Epithelial cell of prostate (primary cell): ENCODE measurements around the gene ACACA.

Experiments
- DNase-seq: peaks from one replicate; pipeline ENCODE4 v3.0.0-alpha.2; 2011; ENCODE audit warnings: low read depth, low spot score
- H3K27ac ChIP-seq: fragments of 450-650 bp; 2 replicates; pipeline ENCODE4 v1.5.1; 2017; ENCODE audit warnings: mild to moderate bottlenecking

ACACA gene

DNA sequence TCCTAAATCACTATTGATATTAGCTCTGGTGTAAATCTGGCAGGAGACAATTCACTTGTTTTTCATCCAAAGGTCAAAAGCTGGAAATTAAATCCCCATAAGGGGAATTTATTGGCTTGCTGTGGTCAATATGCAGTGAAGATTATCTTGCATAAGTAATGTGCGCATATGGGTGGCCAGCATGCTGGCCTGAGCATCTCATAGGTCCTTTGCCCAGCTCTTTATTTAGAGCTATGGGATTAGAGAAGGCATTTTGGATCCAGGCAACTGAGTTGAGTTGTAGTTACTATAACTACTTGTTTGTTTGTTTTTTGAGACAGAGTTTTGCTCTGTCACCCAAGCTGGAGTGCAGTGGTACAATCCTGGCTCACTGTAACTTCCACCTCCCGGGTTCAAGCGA, 347.1 kb downstream of the ACACA start:
- no peak for DNase-seq
- no peak overlapping the region for H3K27ac ChIP-seq

DNA sequence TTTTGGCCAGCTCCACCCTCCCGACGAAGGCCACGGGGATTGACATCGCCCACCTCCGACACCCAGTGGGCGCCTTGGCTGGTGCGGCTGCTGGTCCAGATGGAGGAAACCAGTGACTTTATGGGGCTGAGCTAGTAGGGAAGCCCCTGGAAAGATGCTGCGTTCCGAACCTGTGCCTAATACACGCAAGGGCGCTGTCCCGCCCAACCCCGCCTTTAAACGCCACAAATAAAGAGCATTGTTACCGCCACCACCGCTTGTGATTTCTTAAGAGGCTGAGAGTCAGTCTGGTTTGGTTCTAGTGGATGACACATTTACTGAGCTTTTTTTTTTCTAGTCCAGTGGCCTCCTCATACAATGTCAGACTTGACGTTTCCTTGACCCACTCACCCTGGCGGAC, 350.0 kb downstream of the ACACA start:
- DNase-seq = no peak
- H3K27ac ChIP-seq = no peak overlapping the region

DNA sequence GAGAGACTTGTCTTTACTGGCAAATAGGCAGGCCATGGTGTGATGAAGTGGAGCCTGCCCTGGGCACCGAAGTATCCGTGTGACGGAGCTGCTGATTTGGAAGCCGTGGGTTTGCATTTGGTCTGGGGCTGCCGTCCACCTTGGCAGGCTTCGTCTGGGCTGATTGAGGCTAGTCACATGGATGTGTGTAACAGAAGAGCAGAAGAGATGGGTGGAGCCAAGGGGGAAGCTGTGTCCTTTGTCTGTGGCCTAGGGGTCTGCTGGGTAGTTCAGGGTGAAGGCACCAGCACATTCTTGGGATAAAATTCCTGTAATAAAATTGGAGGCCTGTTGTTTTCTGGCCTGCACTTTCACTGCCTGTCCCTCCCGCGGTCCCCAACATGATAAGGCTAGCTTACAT, 351.7 kb downstream of the ACACA start:
- H3K27ac ChIP-seq = no peak overlapping the region
- DNase-seq = no peak

DNA sequence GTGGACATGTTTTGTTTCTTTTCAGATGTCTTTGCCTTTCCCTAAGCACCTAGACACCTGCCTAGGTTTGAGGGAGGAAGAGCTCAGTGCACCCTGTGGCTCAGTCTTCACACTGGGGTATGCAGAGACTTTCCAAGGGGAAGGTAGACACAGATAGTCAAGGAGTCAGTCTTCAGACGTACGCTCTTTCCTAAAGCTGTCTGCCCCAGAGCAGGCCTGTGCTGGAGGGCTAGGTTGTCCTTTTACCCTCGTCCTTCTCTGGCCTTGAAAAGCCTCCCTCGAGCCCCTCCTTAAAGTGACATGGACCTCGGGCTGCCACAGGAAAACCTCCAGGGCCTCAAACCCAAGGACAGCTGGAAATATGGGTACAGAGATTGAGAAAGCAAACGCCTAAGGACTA, 354.2 kb downstream of the ACACA start:
- DNase-seq = no peak
- H3K27ac ChIP-seq = no peak overlapping the region

DNA sequence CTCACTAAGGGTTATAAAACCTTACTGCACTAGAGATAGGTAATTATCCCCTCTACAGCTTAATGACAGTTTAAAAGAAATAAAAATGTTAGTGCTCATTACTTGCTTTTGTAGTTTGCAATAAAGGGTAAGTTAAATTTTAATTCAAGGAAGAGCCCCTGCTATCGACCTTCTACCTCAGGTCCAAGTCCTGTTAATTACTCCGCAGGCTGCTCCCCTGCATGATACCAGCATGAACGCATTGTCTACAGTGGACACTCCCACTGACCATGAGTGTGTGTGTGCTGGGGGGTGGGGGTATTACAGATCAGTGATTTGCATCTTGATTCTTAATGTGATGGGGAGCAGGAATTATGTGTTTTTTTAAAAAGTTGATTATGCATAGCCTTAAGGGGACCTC, 354.8 kb downstream of the ACACA start:
- H3K27ac ChIP-seq = no peak overlapping the region
- no peak for DNase-seq

DNA sequence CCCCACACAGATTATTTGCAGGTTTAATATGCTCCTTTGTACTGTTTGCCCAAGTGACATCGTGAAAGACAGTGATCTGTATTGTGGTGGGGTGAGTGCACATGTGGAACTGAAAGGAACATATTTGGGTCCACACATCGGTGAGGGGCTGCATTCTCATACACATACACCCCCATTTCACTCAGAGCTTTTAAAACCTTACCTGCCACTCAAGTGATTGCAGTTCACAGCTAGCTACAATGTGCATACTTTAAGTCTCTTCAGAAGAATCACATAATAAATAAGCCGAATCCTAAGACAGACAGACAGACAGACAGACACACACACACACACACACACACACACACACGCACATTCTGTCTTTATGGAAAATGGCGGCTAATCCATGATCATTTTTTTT, 355.3 kb downstream of the ACACA start:
- DNase-seq = no peak
- no peak overlapping the region for H3K27ac ChIP-seq

DNA sequence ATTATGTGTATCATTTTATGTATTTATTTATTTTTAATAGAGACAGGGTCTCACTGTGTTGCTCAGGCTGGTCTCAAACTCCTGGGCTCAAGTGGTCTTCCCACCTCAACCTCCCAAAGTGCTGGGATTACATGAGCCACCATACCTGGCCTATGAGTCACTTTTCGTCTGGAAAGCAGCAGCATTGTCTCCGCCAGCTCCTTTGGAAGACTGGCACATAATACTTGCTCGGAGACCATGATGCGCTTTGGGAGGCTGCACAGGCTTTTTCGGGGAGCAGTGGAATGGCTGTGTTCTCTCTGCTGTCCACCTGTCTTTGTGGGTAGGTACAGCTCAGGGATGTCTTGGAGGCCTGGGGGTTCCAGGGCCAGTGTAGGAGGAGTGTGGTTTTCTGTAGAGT, 355.7 kb downstream of the ACACA start:
- DNase-seq = no peak
- H3K27ac ChIP-seq = no peak overlapping the region

DNA sequence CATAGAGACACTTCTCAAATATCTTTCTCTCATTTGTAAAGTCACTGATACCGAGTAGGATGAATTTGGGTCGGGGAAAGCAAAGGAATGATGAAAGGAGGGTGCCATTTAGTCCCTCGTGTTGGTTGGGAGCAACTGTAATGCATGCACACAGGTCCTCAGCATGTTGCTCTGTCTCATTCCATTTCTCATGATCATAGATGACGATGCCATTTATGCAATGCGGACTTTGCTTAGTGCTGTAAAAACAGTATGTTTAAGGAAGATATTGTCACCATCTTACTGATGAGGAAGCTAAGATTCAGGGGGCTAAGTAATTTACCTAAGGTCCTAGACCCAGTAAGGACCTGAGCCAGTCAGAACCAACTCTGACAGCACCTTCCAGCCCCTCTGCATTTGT, 357.8 kb downstream of the ACACA start:
- no peak overlapping the region for H3K27ac ChIP-seq
- DNase-seq = no peak

DNA sequence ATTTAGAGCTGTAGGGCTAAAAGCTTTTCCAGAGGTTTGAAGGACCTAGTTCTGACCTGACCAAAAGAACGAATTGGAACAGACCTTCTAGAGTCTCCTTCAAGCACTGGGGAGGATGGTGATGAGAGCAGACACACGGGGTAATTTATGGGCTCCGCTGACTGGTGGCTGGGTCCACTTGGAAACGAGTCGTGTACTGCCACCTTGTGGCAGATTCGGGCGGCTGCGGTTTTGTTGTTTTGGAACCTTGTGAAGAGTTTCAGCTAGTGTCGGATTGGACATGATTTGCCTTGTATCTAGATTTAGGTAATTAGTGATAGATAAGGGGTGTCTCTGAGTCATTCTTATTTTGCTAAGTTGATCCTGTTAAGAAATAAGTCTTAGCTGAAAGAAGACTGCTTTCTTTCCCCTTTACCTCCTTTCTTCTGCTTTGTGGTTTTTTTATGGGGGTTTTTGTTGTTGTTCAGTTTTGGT, 359.0 kb downstream of the ACACA start:
- H3K27ac ChIP-seq = no peak overlapping the region
- peak; percentile 12 for DNase-seq

DNA sequence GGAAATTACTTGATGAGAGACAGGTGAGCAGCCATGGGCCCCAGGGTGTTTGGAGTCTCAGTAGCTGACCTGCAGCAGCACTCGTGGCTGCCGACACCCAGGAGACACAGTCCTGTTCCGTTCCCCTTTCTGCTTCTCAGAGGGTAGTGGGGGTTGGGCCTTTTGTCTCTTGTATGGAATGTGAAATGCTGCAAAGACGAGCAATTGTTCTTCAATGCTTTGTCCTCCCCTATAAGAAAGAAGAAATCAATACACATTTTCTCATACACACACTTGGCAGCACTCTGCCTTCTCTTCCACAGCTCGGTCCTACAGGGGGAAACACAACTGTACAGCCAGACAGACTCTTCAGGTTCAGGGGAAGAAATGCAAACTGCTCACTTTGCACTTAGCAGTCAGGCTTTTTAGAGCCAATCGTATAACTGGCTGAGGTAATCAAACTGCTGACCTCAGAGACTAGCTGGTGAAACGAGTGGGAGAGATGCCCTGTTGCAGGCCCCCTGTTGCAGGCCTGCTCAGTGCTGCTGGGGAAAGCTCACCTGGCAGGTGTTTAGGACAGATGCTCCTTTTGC, 361.2 kb downstream of the ACACA start:
- DNase-seq = no peak

DNA sequence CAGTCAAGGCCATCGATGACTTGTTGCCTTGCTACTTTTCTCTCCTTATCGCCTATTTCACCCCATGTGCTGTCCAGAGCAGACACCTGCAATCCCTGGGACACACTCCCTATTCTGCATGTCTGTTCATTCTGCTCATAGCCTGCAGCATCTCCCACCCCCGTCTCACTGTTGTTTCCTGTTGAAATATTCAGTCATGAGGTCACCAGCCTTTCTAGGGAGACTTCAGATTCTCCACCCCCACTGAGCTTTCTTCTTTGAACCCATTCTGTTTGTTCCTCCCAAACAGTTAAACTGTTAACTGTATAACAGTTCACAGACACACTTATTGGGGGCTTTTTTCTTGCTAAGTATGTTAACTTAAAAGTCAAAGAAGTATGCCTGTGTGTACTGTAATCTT, 363.4 kb downstream of the ACACA start:
- DNase-seq = no peak
- H3K27ac ChIP-seq = no peak overlapping the region

More for the DNA sequence above, 361.2 kb downstream of the ACACA start:
- no peak overlapping the region for H3K27ac ChIP-seq

DNA sequence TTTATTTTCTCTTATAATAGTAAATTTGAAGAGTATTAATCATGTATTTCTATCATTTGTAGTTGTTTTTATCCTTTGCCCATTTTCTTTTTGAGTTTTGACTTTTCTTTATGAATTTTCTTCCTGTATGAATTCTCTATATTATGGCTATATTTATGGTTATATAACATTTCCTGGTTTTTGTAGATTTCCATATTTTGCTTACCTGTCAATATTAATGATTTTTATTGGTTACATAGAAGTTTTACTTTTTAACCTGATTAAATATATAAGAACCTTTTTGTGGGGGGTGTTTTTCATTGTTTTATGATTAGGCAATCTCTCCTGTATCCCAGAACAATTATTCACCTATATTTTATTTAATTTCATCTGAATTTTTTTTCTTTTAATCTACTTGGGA, 364.7 kb downstream of the ACACA start:
- no peak overlapping the region for H3K27ac ChIP-seq
- DNase-seq = no peak

DNA sequence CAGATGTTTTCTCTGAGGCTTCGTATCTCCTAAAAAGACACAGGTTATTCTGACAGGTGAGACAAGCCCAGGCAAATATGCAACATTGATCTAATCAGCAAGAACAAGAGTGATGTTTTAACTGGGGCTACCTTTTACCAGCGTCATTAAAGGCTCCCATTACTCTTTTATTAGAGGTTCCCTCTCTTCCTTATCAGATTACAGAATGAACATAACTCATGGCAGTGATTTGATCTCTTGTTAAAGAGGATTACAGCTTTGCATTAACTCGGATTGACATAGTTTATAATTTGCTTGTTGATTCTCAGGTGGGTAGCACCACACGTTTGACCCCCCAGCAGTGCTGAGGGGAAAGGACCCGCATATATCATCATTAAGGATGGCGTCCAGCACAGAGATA, 367.4 kb downstream of the ACACA start:
- no peak for DNase-seq
- no peak overlapping the region for H3K27ac ChIP-seq

DNA sequence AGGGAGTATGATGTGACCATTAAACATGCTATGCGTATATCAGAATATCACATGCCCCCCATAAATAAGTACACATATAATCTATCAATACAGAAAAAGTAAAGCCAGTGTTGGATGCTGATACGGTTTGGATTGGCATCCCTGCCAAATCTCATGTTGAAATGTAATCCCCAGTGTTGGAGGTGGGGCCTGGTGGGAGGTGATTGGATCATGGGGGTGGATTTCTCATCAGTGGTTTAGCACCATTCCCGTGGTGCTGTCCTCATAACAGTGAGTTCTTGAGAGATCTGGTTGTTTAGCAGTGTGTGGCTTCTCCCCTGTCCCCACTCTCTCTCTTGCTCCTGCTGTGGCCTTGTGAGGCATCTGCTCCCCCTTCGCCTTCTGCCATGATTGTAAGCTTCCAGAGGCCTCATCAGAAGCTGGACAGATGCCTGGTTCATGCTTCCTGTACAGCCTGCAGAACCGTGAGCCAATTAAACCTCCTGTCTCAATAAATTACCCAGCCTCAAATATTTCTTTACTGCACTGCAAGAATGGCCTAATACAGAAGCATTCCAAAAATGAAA, 369.0 kb downstream of the ACACA start:
- no peak overlapping the region for H3K27ac ChIP-seq
- DNase-seq = no peak
